A549 (cell line): ENCODE results near the gene STAT5B. TPM values are rescaled to one million over a fixed set of nuclear protein-coding genes. Genes with fewer than 3 reads are reported as not detected.
A peak's percentile ranks its signal among the peaks of the same experiment; 100 is the strongest.
"Not testable (repeated sequence)": the region's sequence is repeated elsewhere in the genome, so short reads cannot be mapped to it uniquely, and the experiment has no call there.

Experiments used
- ATAC-seq, 2 experiments: fragments of 200-7000 bp in 1 of 2; fragments of >200 bp in 1 of 2; cut with Nextera tagmentation in 1 of 2; cut with Tn5 transposase in 1 of 2; 3 replicates each; pipeline versions ENCODE4 v1.8.0 to v1.9.1; 2018 to 2020; ENCODE audit warnings: mild to moderate bottlenecking in 1 of 2, moderate library complexity in 1 of 2
- CTCF ChIA-PET: fragments of 300-600 bp; sonication (Branson Sonifier 250); formaldehyde crosslinking; extraction: SDS; loops from one replicate; lab custom pipeline; 2021; ENCODE audit warnings: antibody characterized with exemption, inconsistent platforms; lab: Yijun Ruan, JAX
- POLR2A ChIA-PET: fragments of 350-600 bp; formaldehyde crosslinking; extraction: SDS; loops from one replicate; lab custom pipeline; 2021; ENCODE audit warnings: antibody characterized with exemption, inconsistent platforms; lab: Yijun Ruan, JAX
- DNase-seq, 2 experiments: peaks; one replicate each; pipeline versions ENCODE4 v3.0.0 to v3.0.0-alpha.2; 2011 to 2016; ENCODE audit warnings: low read depth in 1 of 2, low spot score in 1 of 2
- FAIRE-seq: peaks from 2 replicates; lab custom pipeline; 2011; peaks lifted over from hg19 to GRCh38; lab: Jason Lieb, UNC
- H3K27ac ChIP-seq, 2 experiments: fragments of >200 bp; sonication (Bioruptor Twin); formaldehyde crosslinking; 3 replicates each; pipeline ENCODE4 v1.5.1; 2016 to 2017
- H3K4me1 ChIP-seq: fragments of >200 bp; sonication (Bioruptor Twin); formaldehyde crosslinking; 3 replicates; pipeline ENCODE4 v1.6.1; 2016
- H3K4me2 ChIP-seq: fragments of >200 bp; sonication (Bioruptor Twin); formaldehyde crosslinking; 3 replicates; pipeline ENCODE4 v1.6.1; 2016
- H3K4me3 ChIP-seq: fragments of >200 bp; sonication (Bioruptor Twin); formaldehyde crosslinking; 3 replicates; pipeline ENCODE4 v1.5.1; 2016
- H3K9me3 ChIP-seq: fragments of >200 bp; sonication (Bioruptor Twin); formaldehyde crosslinking; 3 replicates; pipeline ENCODE4 v1.6.1; 2016
- BHLHE40 ChIP-seq: IDR thresholded peaks from 2 replicates; pipeline ENCODE4 v1.6.1; 2012; ENCODE audit warnings: low read depth, low read length, inconsistent platforms
- CEBPB ChIP-seq, 2 experiments: fragments of >200 bp in 1 of 2; sonication (Bioruptor Twin) in 1 of 2; formaldehyde crosslinking in 1 of 2; IDR thresholded peaks; 2 replicates each; pipeline ENCODE4 v1.6.1; 2012 to 2016
- EHMT2 ChIP-seq: fragments of 200-600 bp; sonication (generic); IDR thresholded peaks from 2 replicates; pipeline ENCODE4 v1.6.1; 2016; ENCODE audit warnings: antibody characterized with exemption, low read depth, mild to moderate bottlenecking, moderate library complexity
- ELK1 ChIP-seq: fragments of 150-350 bp; IDR thresholded peaks from 2 replicates; pipeline ENCODE4 v1.6.1; 2014; ENCODE audit warnings: low read depth, mild to moderate bottlenecking, low read length
- EP300 ChIP-seq, 2 experiments: fragments of >200 bp; sonication (Bioruptor Twin); formaldehyde crosslinking; IDR thresholded peaks; 2 replicates in 1 of 2; 3 replicates in 1 of 2; pipeline ENCODE4 v1.6.1; 2016 to 2017
- FOSL2 ChIP-seq, 2 experiments: fragments of 450-650 bp in 1 of 2; fragments of >200 bp in 1 of 2; sonication (Bioruptor Twin) in 1 of 2; formaldehyde crosslinking; IDR thresholded peaks; 2 replicates each; pipeline versions ENCODE4 v1.5.0 to v1.6.1; 2016 to 2020; ENCODE audit warnings: mild to moderate bottlenecking in 1 of 2, moderate library complexity in 1 of 2
- HDAC2 ChIP-seq: fragments of 200-600 bp; sonication (generic); IDR thresholded peaks from 2 replicates; pipeline ENCODE4 v1.6.1; 2016
- JUNB ChIP-seq: fragments of >200 bp; sonication (Bioruptor Twin); formaldehyde crosslinking; IDR thresholded peaks from 2 replicates; pipeline ENCODE4 v1.6.1; 2016
- NFE2L2 ChIP-seq: fragments of 150-350 bp; conservative IDR thresholded peaks from 2 replicates; pipeline ENCODE4 v1.6.1; 2014; ENCODE audit warnings: low read length
- PBX3 ChIP-seq: IDR thresholded peaks from 2 replicates; pipeline ENCODE4 v1.6.1; 2012
- POLR2AphosphoS2 ChIP-seq: conservative IDR thresholded peaks from 2 replicates; pipeline ENCODE4 v1.6.1; 2012; ENCODE audit warnings: low read length, improper control_type of control experiment, inconsistent platforms
- RAD21 ChIP-seq, 2 experiments: fragments of >200 bp in 1 of 2; sonication (Bioruptor Twin) in 1 of 2; formaldehyde crosslinking in 1 of 2; IDR thresholded peaks in 1 of 2; conservative IDR thresholded peaks in 1 of 2; 2 replicates in 1 of 2; 3 replicates in 1 of 2; pipeline ENCODE4 v1.6.1; 2012 to 2018; ENCODE audit warnings: inconsistent platforms in 1 of 2
- TFCP2L1 ChIP-seq: fragments of 250-450 bp; sonication (Bioruptor Pico); IDR thresholded peaks from 2 replicates; pipeline ENCODE4 v1.5.0; 2021; ENCODE audit warnings: mild to moderate bottlenecking
- USF2 ChIP-seq: fragments of 450-650 bp; IDR thresholded peaks from 2 replicates; pipeline ENCODE4 v1.6.1; 2014; ENCODE audit warnings: antibody characterized with exemption
- ZNF302 ChIP-seq: fragments of 250-450 bp; sonication (Bioruptor Pico); IDR thresholded peaks from 2 replicates; pipeline ENCODE4 v1.9.0; 2021; ENCODE audit warnings: inconsistent platforms, mild to moderate bottlenecking, moderate library complexity
- ZSCAN20 ChIP-seq: fragments of 250-450 bp; sonication (Bioruptor Pico); IDR thresholded peaks from 2 replicates; pipeline ENCODE4 v1.8.0; 2022; ENCODE audit warnings: mild to moderate bottlenecking, moderate library complexity
- WGBS: methylation state at CpG from one replicate; pipeline ENCODE4 v1.1.6; 2017; ENCODE audit errors: missing lambda C conversion rate; 5-methylcytosine and 5-hydroxymethylcytosine counted together
- polyA plus RNA-seq, 4 experiments: library from polyadenylated mRNA; depleted of rRNA in 3 of 4; stranded (reverse); fragments of >200 nt; fragmentation: RNase III in 1 of 4; extraction: RNeasy Plus Mini Kit Qiagen cat#74134 plus additional on column Dnase treatment in 1 of 4; gene quantifications; 2 replicates in 3 of 4; 3 replicates in 1 of 4; pipeline ENCODE4 v1.2.3, GENCODE V29; 2011 to 2017

STAT5B gene
- polyA plus RNA-seq, 2 of the 4 experiments (the other 2 are of a cell fraction) = 31.2 to 37.6 TPM

- DNase-seq (no peak), FAIRE-seq (no peak), ATAC-seq (peak; percentile 40 to 53; a peak in 2 of 6 replicates)
- CTCF ChIA-PET = interaction anchor here (1.0 to 6.1 kb wide), 5 partner anchors 8 to 65 kb away, joined by 3 to 34 read pairs (median 4); partner anchors contain the start of gene KCNH4
- Histone ChIP-seq H3K4me3 (no peak overlapping the region), H3K9me3 (peaks cover 8% of the 10 kb centered on the region; the same call in 1 of the 3 replicates), H3K4me1 (peaks cover 36% of the 10 kb centered on the region), H3K27ac (peak overlapping the region in 1 of 2 experiments; percentile 45; a peak in 4 of 6 replicates), H3K4me2 (no peak overlapping the region)
- TF ChIP-seq RAD21 (conservative IDR thresholded peaks at IDR 0.05 in 1 of 2, IDR thresholded peaks at IDR 0.05 in 1 of 2) (peak; percentile 19 to 26; a peak in 1 of 5 replicates), FOSL2 (IDR thresholded peaks at IDR 0.05) (no peak), FOSL2 (CRISPR knock-in tag; IDR thresholded peaks at IDR 0.05) (peak; percentile 19; the same call in 1 of the 2 replicates), POLR2AphosphoS2 (no peak), USF2 (no peak), EHMT2 (no peak), HDAC2 (no peak)
- WGBS = 75% methylated on average over 7 of the region's 7 CpGs
- POLR2A ChIA-PET = no interaction called here
Measured at GRCh38 chr17:42246515-42246914, 29.7 kb downstream of the STAT5B start.

- POLR2A ChIA-PET, H3K9me3 ChIP-seq, DNase-seq, FAIRE-seq, ATAC-seq, H3K4me3 ChIP-seq, H3K27ac ChIP-seq, H3K4me2 ChIP-seq: not testable (repeated sequence)
- CTCF ChIA-PET = interaction anchor here (0.8 to 1.3 kb wide), 3 partner anchors 13 to 282 kb away, joined by 3 to 9 read pairs (median 4); no protein-coding TSS in a partner anchor
- peaks cover 32% of the 10 kb centered on the region for H3K4me1 ChIP-seq
- WGBS = 95% methylated on average over 11 of the region's 11 CpGs
Measured at GRCh38 chr17:42245183-42245582, 31.0 kb downstream of the STAT5B start.

GRCh38 chr17:42244116-42244515 lies 32.1 kb downstream of the STAT5B start:
- DNase-seq, FAIRE-seq, H3K27ac ChIP-seq, H3K4me2 ChIP-seq, H3K4me3 ChIP-seq, ATAC-seq, H3K9me3 ChIP-seq: not testable (repeated sequence)
- 95% methylated on average over 3 of the region's 3 CpGs for WGBS
- POLR2A ChIA-PET = interaction anchor here (0.6 kb wide), 1 partner anchor 227 kb away, joined by 3 read pairs; the partner anchor contains the start of gene DNAJC7
- CTCF ChIA-PET = interaction anchor here (0.6 to 1.3 kb wide), 4 partner anchors 22 to 1240 kb away, joined by 3 read pairs; partner anchors contain the start of gene DHX8
- peaks cover 32% of the 10 kb centered on the region for H3K4me1 ChIP-seq

GRCh38 chr17:42243493-42243982 lies 32.7 kb downstream of the STAT5B start:
- ChIA-PET CTCF (interaction anchor here (0.6 to 0.9 kb wide), 2 partner anchors 60 to 1240 kb away, joined by 3 read pairs; partner anchors contain the start of gene DHX8), POLR2A (no interaction called here)
- peaks cover 8% of the 10 kb centered on the region; the same call in 1 of the 3 replicates for H3K9me3 ChIP-seq
- no peak overlapping the region for H3K4me3 ChIP-seq
- H3K27ac ChIP-seq = 0 out of 6 replicates have a peak overlapping the region, but pooled peaks of 1 of the 2 experiments have one; percentile 5
- ATAC-seq (peak; percentile 71 to 74; a peak in 5 of 6 replicates), FAIRE-seq (no peak), DNase-seq (no peak)
- TF ChIP-seq ZNF302 (CRISPR knock-in tag) = no peak
- no peak for TF ChIP-seq ELK1
- no peak for TF ChIP-seq TFCP2L1 (CRISPR knock-in tag)
- TF ChIP-seq ZSCAN20 (CRISPR knock-in tag) = no peak
- no peak for TF ChIP-seq BHLHE40
- no peak for TF ChIP-seq PBX3
- TF ChIP-seq EP300 (IDR thresholded peaks at IDR 0.05) = no peak
- no peak for TF ChIP-seq JUNB
- no peak for TF ChIP-seq NFE2L2
- no peak for TF ChIP-seq CEBPB (IDR thresholded peaks at IDR 0.05)
- H3K4me1 ChIP-seq = peaks cover 32% of the 10 kb centered on the region
- WGBS = 84% methylated on average over 5 of the region's 5 CpGs
- H3K4me2 ChIP-seq = 0 out of 3 replicates have a peak overlapping the region, but pooled peaks have one; percentile 0
